ENCODE data around the gene ARL5B. TPM values are rescaled to one million over a fixed set of nuclear protein-coding genes. Genes with fewer than 3 reads are reported as not detected.

ARL5B gene
- total and polyA plus RNA-seq, 11 donors = 1.9 to 10.2 (median 6.9) TPM

- intact Hi-C loops (cut with DNase I) = no loop called here
- Histone ChIP-seq H3K27me3 (no peaks in the 10 kb centered on the region), H3K36me3 (no peaks in the 10 kb centered on the region), H3K27ac (no peak overlapping the region), H3K9me3 (no peaks in the 10 kb centered on the region), H3K4me1 (no peaks in the 10 kb centered on the region), H3K4me3 (no peak overlapping the region)
- ATAC-seq (no peak), DNase-seq (no peak)
- WGBS, 4 donors = 13 to 19% (median 15%) methylated on average over 3 of the region's 3 CpGs
- TF ChIP-seq CTCF (IDR thresholded peaks at IDR 0.05) = peak in 10 of 12 donors; percentile 26 to 56 (median 43)
- TF ChIP-seq POLR2A (IDR thresholded peaks at IDR 0.05) = no peak
These were observed 30.3 kb downstream of the ARL5B start for GRCh38 chr10:18689498-18689897.

- intact Hi-C loops (cut with DNase I) = no loop called here
- no peak overlapping the region for H3K27ac ChIP-seq
- no peak for DNase-seq
- H3K4me1 ChIP-seq = no peaks in the 10 kb centered on the region
- 87 to 93% (median 91%) methylated on average over 6 of the region's 6 CpGs for WGBS, 4 donors
- no peaks in the 10 kb centered on the region for H3K9me3 ChIP-seq
- H3K27me3 ChIP-seq = no peaks in the 10 kb centered on the region
- no peak for ATAC-seq
- TF ChIP-seq CTCF (IDR thresholded peaks at IDR 0.05) (no peak), POLR2A (IDR thresholded peaks at IDR 0.05) (no peak)
- H3K36me3 ChIP-seq = no peaks in the 10 kb centered on the region
- no peak overlapping the region for H3K4me3 ChIP-seq
These were observed 31.3 kb downstream of the ARL5B start for GRCh38 chr10:18690541-18690940.

- intact Hi-C loops (cut with DNase I) = no loop called here
- ATAC-seq = no peak
- H3K36me3 ChIP-seq = no peaks in the 10 kb centered on the region
These were observed 40.9 kb downstream of the ARL5B start for GRCh38 chr10:18699849-18700840.

More at GRCh38 chr10:18699849-18700840, 40.9 kb downstream of the ARL5B start:
- TF ChIP-seq POLR2A (IDR thresholded peaks at IDR 0.05) (no peak), CTCF (IDR thresholded peaks at IDR 0.05) (no peak)
- Histone ChIP-seq H3K9me3 (peaks cover 0 to 6% (median 0%) of the 10 kb centered on the region in 12 donors), H3K27me3 (no peaks in the 10 kb centered on the region), H3K27ac (no peak overlapping the region), H3K4me3 (no peak overlapping the region), H3K4me1 (no peaks in the 10 kb centered on the region)
- WGBS, 4 donors = 74 to 83% (median 79%) methylated on average over 6 of the region's 6 CpGs
- DNase-seq = no peak
